GM21390 (cell line): Measurements from ENCODE around the gene PDHX.
A peak's percentile ranks its signal among the peaks of the same experiment; 100 is the strongest.
"Not testable (repeated sequence)": the region's sequence is repeated elsewhere in the genome, so short reads cannot be mapped to it uniquely, and the experiment has no call there.

Source experiments
- ATAC-seq: cut with Tn5 transposase; IDR thresholded peaks from one replicate; pipeline ENCODE4 v1.9.1; 2021; ENCODE audit not compliant: unreplicated experiment

Gene PDHX

DNA sequence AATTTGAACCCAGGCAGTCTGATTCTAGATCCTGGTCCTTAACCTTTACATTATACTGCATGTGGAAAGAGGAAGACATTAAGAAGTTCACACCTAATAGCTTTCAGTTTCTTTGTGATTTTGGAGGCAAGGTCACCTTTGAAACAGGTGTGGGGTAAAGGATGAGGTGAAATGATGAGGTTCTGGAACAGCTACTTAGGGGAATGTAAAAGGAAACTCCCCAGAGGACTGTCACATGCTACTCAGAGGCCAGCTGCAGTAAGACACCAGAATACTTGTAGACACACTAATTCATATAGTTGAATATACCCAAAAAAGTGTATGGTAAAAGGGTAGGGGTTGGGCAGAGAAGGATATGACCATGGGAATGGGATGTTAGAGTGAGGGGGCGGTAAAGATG lies 5.6 kb upstream of the PDHX start:
- peak; percentile 47 for ATAC-seq

DNA sequence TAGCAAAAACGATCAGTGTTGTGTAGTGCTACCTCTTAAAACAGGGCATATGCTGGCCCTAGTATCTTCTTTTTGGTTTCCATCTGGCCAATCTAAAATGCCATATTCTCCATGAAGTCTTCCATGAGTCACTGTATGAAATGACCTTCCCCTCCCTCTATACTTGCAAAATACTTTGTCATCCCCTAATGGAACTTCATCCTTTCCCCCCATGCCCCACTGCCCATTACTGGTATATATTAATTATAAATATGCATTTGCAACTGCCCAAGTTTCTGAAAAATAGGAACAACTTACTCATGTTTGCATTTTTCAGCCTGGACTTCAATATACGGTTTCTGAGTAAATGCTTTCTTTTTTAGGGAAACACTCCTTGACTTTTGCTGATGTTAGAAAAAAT lies 4.7 kb upstream of the PDHX start:
- ATAC-seq: no peak

DNA sequence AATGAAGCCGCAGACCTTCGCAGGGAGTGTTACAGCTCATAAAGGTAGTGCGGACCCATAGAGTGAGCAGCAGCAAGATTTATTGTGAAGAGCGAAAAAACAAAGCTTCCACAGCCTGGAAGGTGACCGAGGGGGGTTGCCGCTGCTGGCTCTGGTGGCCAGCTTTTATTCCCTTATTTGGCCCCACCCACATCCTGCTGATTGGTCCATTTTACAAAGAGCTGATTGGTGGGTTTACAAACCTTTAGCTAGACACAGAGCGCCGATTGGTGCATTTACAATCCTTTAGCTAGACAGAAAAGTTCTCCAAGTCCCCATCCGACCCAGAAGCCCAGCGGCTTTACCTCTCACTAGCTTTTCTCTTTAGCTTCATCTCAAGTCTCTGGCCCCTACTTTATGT lies 2.9 kb upstream of the PDHX start:
- ATAC-seq: not testable (repeated sequence)

DNA sequence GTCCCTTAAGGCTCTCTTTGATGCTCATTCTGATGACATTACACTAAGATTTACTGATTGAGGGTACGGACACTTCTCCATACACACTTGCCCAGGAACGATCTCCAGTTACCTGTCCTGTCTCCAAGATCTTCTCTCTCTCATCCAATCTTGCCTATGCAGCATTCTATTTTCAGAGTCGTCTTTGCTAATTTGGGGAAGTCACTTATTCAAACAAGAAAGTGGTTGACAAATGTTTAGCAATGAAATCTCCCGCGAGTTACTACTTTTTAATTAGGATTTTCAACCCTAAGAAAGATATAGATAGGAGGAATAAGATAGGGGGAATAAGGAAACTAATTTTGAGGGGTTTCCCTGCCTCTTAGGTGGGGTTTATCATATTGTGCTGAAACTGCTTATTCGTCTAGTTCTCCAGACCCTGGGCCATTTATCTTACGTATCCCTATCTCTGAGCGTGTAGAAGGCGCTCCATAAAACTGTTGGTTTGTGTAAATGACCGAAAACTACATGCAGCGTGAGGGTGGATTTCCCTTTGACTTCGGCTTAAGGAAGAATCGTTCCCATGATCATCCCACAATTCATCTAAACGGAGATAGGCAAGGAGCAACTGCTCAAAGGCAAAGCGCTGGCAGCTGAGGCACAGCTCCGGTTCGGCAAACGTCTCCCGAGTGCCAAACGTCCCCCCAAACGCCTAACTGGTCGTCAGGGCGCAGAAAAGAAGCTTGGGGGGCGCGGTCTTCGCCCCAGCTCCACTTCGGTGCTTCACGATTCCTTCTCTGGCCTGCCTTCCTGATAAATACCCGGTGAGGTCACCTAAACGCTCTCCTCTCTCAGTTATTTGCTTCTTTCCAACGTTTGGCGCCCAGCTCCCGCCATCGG lies 1.0 kb upstream of the PDHX start:
- ATAC-seq: peak; percentile 8

DNA sequence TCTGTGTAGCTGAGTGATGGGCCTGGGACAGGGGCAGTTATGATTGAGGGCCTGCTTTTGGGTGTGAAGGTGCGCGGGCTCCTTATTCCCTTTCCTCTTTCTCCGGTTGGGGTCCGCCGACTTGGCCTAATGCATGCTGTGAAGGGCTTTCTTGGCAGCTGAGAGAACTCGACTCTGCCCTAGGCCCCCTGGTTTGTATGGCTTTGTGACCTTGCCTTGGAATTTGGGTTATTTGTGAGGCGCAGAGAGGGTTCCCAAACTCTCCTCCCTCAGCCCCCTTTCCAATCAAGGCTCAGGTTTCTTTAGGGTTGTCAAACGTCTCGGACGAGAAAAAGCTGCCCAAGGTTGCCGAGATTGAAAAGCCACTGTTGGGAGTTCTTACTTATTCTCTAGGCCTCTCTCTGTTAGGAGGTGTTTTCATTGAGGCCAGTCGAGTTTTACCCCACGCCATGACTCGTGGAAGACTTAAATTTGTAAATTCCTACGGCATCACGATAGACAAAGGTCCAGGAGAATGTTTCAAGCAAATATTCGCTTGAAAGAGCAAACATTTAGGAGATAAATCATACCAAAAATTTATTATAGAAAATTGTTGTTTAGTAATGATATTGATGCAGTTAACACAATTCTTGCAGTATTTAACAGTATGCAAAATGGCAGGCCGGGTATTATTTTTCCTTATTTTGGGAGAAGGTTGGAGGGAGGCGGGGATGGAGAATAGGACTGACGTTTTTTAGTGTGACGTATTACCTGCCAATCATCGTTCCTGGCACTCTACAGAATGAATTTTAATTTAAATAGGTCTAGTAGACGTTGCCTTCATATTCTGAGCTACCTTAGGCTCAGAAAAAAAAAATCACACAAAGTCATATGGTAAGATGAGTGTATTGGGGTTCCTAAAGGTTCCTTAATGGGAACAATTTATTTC lies 689 bp downstream of the PDHX start:
- ATAC-seq: peak; percentile 36

DNA sequence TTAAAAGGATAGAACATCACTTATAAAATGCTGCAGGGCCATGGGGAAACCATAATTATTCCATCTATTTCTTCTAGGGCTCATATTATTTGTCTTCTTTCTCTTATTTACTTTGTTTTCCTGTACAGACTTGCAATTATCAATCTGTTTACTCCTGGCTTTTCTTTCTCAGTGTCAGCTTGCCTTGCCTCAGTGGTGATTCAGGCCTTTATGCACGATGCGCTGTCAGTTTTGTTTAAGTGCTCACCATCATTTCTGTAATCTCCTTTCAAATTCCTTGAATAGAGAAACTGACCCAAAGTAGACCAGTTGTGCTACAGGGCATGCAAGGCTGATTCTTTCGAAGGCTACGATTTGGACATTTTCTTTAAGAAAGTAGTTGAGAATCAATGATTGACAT lies 4.7 kb downstream of the PDHX start:
- ATAC-seq: no peak

DNA sequence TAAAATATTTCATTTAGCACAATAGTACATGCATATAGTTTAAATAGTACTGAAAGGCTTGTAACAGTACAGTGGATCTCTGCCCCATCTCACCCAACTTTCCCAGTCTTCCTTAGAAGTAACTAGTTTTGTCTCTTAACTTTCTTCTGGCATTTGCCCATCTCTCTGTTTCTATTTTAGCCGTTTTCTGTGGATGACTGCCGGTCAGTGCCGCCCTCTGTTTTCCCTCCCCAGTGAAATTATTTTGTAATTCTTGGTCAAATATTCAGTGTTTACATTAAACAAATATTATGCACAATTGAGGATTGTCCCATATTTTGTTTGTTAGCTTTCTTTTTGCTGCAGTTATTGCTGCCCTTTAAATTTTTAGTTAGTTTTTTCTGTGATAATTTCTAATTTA lies 8.3 kb downstream of the PDHX start:
- ATAC-seq: no peak

DNA sequence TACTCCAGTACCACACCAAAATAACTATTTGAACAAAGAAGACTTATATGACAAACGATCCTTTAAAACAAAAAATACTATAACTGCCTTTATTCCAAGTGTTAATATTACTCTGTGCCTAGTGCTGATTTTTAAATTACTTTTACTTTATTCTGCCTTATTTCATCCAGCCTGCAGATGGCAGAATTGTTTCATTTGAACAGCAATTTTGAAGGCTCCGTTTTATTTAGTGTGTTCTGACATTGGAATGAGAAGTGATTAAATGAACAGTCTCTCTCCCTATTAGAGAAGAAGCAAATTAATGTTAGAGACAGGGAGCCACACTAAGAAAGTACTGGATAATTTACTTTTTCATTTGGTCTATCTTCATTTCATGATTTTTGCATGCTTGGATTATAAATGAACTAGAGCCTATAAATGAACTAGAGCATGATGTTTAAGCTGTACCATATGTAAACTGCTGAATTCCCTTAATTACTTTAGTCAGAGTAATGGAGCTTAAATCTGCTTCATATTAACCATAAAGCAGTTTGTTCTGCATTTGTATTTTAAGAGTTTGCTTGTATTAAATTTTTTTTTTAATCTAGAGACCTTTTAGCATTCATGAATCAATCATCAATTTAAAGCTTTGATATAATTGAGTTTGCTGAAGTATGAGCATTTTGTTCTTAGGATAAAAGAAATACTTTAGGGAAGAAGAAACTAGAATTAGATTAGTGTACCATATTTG lies 9.8 kb downstream of the PDHX start:
- ATAC-seq: no peak

DNA sequence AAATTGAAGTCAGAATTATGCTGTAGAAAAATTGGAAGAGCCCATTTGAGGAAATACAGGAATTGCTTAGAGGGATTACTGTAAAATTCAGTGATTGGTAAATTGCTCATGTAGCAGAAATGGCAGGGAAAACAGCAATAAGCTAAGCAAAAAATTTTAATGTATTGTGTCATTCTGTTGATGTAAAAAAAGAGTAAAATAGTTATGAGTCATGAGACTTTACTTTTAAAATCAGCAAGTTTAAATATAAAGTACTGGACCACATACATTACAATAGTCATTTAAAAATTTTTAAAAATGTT lies 10.4 kb downstream of the PDHX start:
- ATAC-seq: no peak

DNA sequence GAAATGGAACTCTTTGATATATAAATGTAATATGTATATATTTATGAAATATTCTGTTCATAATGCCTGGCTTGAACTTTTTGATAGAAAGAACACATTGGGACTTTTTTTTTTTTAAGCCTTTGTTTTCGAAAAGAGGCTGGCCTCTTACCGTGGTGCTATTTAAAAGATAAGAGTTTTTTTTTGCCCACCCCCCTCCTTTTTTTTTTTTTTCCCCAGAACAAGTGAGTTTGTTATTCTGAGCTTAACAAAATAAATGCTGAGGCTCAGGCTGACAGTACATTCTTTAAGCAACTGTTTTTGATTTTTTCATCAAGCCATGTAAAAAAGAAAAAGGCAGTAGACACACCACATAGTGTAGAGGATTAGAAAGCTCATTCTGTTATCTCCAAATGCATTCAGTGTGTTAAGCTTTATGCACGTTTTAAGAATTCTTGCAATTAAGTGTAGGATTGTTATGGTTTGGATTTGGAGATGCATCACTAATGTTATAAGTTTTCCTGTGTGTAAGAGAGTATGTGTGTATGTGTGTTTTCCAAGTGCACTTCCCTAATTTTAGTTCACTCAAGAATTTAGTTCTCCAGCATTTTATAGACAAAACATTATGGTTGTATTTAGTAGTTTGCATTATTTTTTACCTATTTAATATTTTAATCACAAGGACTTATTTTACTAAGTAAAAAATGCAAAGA lies 12.0 kb downstream of the PDHX start:
- ATAC-seq: no peak

DNA sequence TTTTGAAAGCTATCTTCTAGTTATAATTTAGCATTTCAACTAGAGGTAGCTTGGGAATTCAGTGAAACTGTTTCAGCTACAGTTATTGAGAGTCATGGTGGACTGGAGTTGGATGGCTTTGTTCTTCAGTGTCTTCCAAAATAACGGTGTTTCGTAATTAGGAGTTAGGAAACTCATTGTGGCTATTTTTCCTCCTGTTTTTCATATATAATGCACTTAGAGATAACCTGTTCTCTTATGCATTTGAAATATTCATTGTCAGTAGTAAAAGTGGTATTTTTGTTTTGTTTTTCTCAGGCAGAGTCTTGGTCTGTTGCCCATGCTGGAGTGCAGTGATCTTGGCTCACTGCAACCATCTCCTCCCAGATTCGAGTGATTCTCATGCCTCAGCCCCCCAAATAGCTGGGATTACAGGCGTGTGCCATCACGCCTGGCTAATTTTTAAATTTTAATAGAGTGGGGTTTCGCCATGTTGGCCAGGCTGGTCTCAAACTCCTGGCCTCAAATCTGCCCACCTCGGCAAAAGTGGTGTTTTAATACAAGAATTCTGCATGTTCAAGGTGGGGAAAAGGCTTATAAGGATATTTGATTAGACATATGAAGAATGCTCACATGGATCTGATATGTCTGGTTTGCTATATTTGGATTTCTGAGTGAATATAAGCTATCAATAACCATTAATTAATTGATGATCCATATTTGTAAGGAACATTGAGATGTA lies 12.7 kb downstream of the PDHX start:
- ATAC-seq: no peak

DNA sequence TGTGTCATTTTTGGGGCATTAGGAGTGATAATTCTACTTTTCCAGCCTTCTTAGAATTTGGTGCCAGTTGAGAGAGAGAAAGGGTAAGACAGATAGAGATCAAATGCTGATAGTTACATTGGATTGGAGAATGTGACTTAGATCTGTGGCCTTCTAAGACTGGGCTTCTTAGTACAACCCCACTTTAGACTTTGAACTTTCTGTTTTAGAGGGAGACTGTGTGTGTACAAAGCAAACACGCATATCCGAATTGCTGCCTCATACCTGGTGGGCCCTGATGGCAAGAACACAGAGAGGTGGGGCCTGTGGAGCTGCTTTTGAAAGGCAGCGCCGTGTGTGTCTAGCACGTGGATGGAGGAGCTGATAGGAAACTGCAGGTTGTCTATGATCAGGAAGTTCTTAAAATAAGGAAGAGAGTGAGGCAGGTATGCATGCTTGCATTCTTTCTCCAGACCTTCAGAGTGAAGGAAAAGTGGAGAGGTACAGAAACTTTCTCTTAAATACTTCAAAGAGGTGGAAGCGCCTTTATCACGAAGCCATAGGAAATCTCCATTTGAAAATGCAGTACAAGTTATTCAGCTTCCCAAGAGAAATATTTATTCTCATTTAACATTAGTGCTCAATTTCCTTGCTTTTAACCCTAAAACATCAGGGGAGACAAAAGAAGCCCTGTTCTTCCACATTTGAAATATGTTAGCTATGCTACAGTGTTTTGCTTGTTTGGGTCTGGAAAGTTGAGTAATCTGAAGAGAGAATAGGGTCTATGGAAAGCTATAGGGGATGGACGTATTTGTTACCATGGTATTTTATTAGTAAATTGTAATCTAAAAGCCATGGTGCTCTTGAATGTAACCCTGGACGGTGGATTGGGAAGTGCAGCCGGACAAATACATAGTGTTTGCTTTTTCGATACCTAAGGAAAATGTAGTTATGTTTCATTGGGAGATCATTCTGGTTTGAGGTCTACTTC lies 13.7 kb downstream of the PDHX start:
- no peak for ATAC-seq

DNA sequence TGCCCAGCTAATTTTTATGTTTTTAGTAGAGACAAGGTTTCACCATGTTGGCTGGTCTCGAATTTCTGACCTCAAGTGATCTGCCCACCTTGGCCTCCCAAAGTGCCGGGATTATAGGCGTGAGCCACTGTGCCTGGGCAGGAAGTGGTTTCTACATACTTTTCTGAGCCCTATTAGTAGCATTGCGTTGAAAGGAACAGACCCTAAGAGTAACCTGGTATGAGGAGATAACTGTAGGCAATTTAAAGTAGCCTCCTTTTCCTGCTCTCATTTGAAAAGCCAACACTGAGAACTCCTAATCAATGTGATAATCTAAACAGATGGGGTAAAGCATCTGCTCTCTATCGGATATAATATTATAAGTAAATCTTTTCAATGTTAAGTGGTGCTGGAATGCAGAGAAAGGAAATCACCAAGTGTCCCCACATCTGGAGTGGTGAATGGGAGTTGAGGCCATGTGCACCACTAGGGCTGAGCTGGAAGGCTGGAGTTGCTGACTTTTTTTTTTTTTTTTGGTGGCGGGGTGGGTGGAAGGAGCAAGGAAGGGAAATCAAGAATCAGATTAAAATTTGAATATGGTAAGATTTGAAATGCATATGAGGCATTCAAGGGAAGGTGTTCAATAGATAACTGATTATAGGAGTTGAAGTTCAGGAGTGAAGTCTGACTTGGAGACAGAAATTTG lies 20.7 kb downstream of the PDHX start:
- no peak for ATAC-seq

DNA sequence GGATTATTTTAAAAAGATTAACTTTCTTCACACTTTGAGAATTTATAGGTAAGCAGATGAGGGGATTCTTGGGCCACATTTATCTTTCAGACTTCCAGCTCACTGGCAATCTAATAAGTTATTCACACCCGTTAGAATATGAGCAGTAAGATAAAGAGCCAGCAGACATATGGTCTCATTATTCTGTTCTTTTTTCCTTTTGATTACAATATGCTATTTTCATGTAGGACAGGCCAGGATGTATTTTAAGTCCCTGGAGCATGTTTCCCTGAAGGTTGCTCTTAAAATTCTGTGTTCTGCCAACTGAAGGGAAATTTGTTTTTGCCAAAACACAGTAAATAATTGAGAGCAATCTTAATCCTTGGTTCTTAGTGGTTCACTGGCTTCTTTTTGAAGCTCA lies 22.2 kb downstream of the PDHX start:
- ATAC-seq: no peak

DNA sequence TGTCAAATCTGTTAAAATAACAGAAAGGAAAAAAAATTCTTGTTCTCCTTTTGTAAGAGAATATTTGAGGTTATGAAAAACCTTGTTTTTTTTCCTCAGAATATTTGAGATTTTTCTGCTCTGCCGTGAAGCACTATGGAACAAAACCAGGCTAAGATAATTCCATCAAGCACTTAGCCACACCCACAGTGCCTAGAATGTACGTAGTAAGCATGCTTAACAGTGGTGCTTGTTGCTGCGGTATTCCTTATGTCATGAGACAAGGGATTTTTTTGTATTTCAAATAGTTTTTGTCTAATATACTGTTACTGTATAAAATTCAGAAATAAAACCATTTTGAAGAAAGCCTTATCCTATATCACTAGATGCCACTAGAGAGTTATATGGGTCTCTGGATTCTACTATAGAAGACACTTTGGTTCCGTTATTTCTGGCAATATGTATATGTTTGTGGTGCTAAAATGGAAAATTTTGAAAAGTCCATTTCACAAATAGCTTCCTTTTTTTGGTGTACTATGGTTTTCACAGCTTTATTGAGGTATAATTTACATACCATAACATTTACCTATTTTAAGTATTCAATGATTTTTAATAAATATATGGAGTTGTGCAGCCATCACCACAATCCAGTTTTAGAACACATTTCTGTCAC lies 23.7 kb downstream of the PDHX start:
- ATAC-seq: no peak

DNA sequence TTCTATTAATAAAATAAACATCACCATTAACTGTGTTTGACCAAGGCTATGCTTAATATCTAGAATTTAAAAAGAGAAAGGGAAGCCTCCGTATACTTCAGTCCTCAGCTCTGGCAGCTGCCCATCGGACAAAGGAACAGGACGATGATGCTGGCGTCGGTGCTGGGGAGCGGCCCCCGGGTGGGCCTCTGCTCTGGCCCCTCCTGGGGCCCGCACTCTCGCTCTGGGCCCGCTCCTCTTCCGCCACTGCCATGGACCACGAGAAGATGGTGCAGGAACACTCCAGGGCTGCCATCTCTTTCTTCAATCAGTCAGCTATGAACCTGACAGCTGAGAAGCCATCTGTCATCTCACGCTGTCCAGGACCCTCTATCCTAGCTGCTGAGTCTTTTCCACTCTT lies 25.3 kb downstream of the PDHX start:
- no peak for ATAC-seq

DNA sequence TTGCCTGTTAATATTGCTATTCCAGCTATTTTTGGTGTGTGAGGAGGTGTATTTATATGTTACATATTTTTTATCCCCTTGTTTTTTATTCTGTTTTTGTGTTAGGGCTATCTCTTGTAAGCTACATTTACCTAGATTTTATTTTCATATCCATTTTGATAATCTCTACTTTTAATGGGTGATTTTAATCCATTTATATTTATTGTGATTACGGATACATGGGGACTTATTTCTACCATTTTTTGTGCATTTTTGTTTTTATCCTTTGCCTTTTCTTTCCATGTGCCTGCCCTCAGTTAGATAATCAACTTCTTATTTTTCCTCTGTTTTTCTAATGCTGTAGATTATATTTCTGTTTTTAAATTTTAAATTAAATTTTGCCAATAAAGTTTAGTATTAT lies 28.3 kb downstream of the PDHX start:
- ATAC-seq: no peak

DNA sequence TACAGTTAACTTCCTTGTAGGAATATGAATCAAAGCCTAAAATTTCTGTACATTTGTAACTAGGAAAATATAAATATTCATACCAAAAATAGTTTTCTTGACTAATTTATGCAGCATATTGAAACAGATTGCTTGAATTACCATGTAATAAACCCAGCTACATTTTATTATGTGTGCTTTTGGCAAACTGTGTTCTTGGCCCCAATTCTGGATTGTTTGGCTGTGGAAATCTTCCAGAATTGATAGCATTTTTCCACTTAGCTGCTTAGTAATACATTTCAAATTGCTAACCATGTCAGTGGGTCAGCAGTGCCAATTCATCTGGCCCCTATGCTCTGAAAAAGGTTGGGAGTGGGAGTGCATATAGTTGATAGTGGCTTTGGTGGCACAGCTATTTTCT lies 32.3 kb downstream of the PDHX start:
- no peak for ATAC-seq
